ENCODE data around the gene PELI2. TPM values are rescaled to one million over a fixed set of nuclear protein-coding genes. Genes with fewer than 3 reads are reported as not detected.

PELI2 gene
- total RNA-seq, 2 donors from 2014 or later: 9.8 to 13.9 TPM

DNA sequence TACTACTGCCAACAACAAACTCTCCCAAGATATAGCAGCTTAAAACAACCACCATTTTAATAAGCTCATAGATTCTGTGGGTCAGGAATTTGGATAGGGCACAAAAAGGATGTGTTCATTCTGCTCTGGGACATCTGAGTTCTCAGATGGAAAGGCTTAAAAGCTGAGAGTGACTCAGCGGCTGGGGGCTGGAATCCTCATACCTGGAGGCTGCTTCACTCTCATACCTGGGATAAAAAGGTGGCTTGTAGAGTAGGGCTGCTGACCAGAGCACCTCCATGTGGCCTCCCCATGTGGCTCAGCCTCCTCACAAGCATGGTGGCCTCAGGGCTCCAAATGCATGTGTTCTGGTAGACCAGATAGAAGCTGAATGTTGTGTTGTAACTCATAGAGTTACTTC, 20.2 kb upstream of the PELI2 start:
- intact Hi-C loops (cut with DNase I): no loop called here
- H3K9me3 ChIP-seq: no peaks in the 10 kb centered on the region
- no peak overlapping the region for H3K4me3 ChIP-seq
- H3K27me3 ChIP-seq: no peaks in the 10 kb centered on the region
- no peak for DNase-seq
- no peaks in the 10 kb centered on the region for H3K36me3 ChIP-seq
- no peak overlapping the region for H3K27ac ChIP-seq
- no peaks in the 10 kb centered on the region for H3K4me1 ChIP-seq
- no peak overlapping the region for H3K9ac ChIP-seq (ENCODE audit: low read depth in 2 of 2, low read length in 2 of 2)
- TF ChIP-seq, protein P1, sequence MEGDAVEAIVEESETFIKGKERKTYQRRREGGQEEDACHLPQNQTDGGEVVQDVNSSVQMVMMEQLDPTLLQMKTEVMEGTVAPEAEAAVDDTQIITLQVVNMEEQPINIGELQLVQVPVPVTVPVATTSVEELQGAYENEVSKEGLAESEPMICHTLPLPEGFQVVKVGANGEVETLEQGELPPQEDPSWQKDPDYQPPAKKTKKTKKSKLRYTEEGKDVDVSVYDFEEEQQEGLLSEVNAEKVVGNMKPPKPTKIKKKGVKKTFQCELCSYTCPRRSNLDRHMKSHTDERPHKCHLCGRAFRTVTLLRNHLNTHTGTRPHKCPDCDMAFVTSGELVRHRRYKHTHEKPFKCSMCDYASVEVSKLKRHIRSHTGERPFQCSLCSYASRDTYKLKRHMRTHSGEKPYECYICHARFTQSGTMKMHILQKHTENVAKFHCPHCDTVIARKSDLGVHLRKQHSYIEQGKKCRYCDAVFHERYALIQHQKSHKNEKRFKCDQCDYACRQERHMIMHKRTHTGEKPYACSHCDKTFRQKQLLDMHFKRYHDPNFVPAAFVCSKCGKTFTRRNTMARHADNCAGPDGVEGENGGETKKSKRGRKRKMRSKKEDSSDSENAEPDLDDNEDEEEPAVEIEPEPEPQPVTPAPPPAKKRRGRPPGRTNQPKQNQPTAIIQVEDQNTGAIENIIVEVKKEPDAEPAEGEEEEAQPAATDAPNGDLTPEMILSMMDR (IDR thresholded peaks at IDR 0.05): no peak

DNA sequence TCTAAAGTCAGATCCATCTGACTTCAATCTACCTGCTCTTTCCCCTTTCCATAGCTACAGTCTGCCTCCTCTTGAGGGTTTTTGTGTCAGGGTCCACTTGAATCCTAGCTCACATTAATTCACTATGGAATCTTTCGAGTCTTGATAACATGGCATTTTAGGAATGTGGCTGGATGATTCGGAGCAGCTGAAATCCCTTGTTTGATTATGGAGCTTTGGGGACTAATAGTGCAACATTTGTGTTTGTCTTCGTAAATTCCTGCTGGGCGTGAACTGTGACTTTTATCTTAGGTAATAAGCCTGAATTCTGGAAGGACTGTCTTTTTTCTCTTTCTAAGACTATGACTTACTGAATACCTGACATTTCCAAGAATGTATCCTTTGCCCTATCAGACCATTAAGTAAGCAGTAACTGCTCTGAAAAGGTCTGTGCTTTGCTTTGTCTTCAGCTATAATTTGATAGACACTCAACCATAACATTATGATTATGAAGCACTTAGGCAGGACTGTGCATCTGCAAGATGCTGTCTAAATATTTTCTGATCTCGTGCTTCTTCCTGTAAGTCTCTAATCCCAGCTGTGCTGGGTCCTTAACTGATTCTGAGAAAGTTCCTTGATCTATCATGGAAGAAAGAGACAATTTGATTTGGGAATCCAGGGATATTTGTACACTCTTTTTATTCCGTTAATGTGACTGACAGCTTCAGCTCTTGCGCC, 19.0 kb upstream of the PELI2 start:
- H3K36me3 ChIP-seq: no peaks in the 10 kb centered on the region
- no peaks in the 10 kb centered on the region for H3K4me1 ChIP-seq
- TF ChIP-seq, protein P1 (IDR thresholded peaks at IDR 0.05): no peak
- H3K27ac ChIP-seq: no peak overlapping the region
- intact Hi-C loops (cut with DNase I): no loop called here
- no peak overlapping the region for H3K9ac ChIP-seq (ENCODE audit: low read depth in 2 of 2, low read length in 2 of 2)
- H3K9me3 ChIP-seq: no peaks in the 10 kb centered on the region
- no peak for DNase-seq
- H3K4me3 ChIP-seq: no peak overlapping the region
- H3K27me3 ChIP-seq: no peaks in the 10 kb centered on the region

DNA sequence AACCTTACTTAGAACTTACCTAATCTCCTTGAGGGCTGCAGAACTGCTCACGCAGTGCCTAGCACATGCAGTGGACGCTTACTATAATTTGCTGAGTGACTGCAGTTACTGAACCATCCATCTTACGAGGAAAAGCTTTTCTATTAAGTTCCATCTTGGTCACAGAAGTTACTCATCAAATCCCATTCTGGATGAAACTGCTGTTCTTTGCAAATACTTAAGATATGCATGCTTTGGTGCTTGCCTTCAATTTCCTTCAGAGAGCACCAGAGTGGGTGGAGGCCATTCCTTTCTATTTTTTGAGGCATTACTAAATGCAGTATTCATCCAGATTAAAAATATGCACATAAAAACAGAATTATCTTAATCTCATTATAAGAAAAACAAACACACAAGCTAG, 17.7 kb upstream of the PELI2 start:
- TF ChIP-seq, protein P1 (IDR thresholded peaks at IDR 0.05): no peak
- intact Hi-C loops (cut with DNase I): no loop called here

DNA sequence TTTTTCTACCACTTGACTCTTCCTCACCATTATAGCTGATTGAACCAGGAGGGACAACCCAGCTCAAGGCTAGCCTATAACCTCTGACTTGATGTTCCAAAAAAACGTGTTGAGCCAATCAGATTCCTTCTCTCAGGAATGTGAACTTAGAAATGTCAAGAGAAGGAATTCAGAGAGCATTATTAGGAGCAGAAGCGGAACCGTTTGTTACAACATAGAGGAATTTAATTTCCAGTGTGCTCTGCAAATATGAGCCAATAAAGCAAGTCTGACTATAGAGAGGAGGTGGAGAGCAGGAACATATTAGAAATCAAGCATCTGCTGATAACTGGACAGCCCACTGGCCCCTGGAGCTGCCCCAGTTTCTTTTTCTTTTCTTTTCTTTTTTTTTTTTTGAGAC, 15.3 kb upstream of the PELI2 start:
- TF ChIP-seq, protein P1 (IDR thresholded peaks at IDR 0.05): no peak
- Histone ChIP-seq H3K36me3 (no peaks in the 10 kb centered on the region), H3K9me3 (no peaks in the 10 kb centered on the region), H3K4me3 (no peak overlapping the region), H3K9ac (ENCODE audit: low read depth in 2 of 2, low read length in 2 of 2) (no peak overlapping the region), H3K4me1 (no peaks in the 10 kb centered on the region), H3K27me3 (no peaks in the 10 kb centered on the region), H3K27ac (no peak overlapping the region)
- intact Hi-C loops (cut with DNase I): no loop called here
- DNase-seq: no peak

More for the DNA sequence above, 17.7 kb upstream of the PELI2 start:
- Histone ChIP-seq H3K36me3 (no peaks in the 10 kb centered on the region), H3K27ac (no peak overlapping the region), H3K4me3 (no peak overlapping the region), H3K9ac (ENCODE audit: low read depth in 2 of 2, low read length in 2 of 2) (no peak overlapping the region), H3K4me1 (no peaks in the 10 kb centered on the region), H3K27me3 (no peaks in the 10 kb centered on the region), H3K9me3 (no peaks in the 10 kb centered on the region)
- no peak for DNase-seq

DNA sequence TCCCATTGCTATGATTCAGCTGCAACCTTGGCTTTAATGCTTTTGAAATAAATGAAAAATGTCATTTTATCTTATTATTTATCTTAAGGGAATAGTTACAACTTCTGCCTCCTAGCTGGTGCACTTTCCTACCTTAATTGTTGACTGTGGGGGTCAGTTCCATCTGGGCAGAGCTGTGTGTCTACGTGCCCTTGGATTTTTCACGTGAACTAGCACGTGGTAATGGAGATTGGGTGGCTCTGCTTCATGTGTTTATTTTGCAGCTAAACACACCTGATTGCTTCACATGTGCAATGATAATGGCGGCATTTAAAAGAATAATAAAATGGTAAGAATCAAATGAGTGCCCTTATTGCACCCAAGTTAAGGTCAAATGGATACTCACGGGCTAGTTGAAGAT, 10.6 kb upstream of the PELI2 start:
- intact Hi-C loops (cut with DNase I): no loop called here
- DNase-seq: no peak

More for the DNA sequence above, 10.6 kb upstream of the PELI2 start:
- no peak overlapping the region for H3K27ac ChIP-seq
- no peaks in the 10 kb centered on the region for H3K4me1 ChIP-seq
- H3K36me3 ChIP-seq: no peaks in the 10 kb centered on the region
- no peaks in the 10 kb centered on the region for H3K27me3 ChIP-seq
- H3K9me3 ChIP-seq: no peaks in the 10 kb centered on the region
- no peak overlapping the region for H3K9ac ChIP-seq (ENCODE audit: low read depth in 2 of 2, low read length in 2 of 2)
- H3K4me3 ChIP-seq: no peak overlapping the region
- TF ChIP-seq, protein P1 (IDR thresholded peaks at IDR 0.05): no peak
